ENCODE data around the gene EPC1. TPM values are rescaled to one million over a fixed set of nuclear protein-coding genes. Genes with fewer than 3 reads are reported as not detected.

EPC1 gene
- total RNA-seq, 1 donor from 2014 or later: 36.0 TPM

DNA sequence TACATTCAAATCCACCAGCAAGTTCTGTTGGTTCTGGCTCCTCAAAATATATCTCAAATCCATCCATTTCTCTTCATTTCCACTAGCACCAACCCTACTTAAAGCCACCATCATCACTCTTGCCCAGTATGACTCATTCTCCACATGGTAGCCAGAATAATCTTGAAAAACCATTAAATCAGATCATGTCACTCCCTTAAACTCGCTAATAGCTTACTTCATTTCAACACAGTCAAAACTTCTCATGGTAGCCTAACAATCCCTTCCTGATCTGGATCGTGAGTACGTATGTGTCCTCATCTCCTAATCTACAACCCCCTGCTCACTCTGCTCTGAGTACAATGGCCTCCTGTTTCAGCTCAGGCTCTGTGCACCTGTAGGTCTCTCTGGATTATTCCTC is 8.7 kb downstream of the EPC1 start:
- Histone ChIP-seq H3K27ac (no peak overlapping the region), H3K9me3 (no peaks in the 10 kb centered on the region), H3K36me3 (peaks cover 4% of the 10 kb centered on the region), H3K4me1 (peaks cover 74% of the 10 kb centered on the region), H3K4me3 (no peak overlapping the region), H3K27me3 (no peaks in the 10 kb centered on the region)
- DNase-seq (no peak), ATAC-seq (no peak)
- intact Hi-C loops (cut with DNase I): loop anchor here (10.0 kb wide), 1 partner anchor 73 kb away; no protein-coding TSS in a partner anchor
- TF ChIP-seq, protein P1, sequence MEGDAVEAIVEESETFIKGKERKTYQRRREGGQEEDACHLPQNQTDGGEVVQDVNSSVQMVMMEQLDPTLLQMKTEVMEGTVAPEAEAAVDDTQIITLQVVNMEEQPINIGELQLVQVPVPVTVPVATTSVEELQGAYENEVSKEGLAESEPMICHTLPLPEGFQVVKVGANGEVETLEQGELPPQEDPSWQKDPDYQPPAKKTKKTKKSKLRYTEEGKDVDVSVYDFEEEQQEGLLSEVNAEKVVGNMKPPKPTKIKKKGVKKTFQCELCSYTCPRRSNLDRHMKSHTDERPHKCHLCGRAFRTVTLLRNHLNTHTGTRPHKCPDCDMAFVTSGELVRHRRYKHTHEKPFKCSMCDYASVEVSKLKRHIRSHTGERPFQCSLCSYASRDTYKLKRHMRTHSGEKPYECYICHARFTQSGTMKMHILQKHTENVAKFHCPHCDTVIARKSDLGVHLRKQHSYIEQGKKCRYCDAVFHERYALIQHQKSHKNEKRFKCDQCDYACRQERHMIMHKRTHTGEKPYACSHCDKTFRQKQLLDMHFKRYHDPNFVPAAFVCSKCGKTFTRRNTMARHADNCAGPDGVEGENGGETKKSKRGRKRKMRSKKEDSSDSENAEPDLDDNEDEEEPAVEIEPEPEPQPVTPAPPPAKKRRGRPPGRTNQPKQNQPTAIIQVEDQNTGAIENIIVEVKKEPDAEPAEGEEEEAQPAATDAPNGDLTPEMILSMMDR (IDR thresholded peaks at IDR 0.05): no peak

DNA sequence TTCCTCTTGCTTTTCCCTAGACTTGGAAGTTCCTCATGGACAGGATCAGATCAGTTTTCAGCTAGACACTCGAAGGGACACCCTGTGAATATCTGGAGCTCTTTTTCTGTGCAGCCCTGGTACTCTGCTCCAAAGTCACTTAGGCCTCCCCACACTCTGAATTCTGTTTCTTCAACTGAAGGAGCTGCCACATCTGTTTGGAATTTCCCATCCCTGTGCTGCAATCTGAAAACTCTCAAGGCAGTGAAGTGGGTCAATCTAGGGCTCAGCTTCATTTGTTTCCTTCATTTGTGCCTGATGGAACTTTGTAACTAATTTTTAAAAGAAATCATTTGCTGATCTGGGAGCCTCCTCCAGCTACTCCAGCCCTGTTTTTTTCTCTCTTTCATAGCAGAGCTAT is 9.6 kb downstream of the EPC1 start:
- intact Hi-C loops (cut with DNase I): loop anchor here (10.0 kb wide), 1 partner anchor 73 kb away; no protein-coding TSS in a partner anchor
- Histone ChIP-seq H3K4me1 (peaks cover 83% of the 10 kb centered on the region), H3K4me3 (no peak overlapping the region), H3K9me3 (no peaks in the 10 kb centered on the region), H3K36me3 (peaks cover 4% of the 10 kb centered on the region), H3K27ac (no peak overlapping the region), H3K27me3 (no peaks in the 10 kb centered on the region)
- DNase-seq (no peak), ATAC-seq (peak; percentile 76)
- TF ChIP-seq, protein P1 (IDR thresholded peaks at IDR 0.05): no peak

DNA sequence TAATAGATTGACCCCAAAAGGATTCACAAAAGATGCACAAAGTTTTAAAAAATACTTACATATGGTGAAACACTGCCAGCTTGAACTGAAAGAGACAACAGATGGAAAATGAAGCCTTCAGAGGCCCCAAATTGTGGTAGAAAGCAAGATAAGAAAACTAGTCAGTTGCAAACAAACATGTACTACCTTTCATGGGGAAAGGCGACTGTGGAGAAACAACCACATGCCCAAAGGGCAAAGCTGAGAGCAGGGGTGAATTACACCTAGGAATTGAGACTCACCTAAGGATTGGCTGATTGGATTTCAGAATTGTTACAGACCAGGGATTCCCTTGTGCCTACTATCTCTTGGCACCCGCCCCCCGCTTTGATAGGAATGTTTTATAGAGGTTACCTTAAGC is 13.1 kb downstream of the EPC1 start:
- ATAC-seq (no peak), DNase-seq (no peak)
- Histone ChIP-seq H3K9me3 (no peaks in the 10 kb centered on the region), H3K27ac (no peak overlapping the region), H3K36me3 (peaks cover 4% of the 10 kb centered on the region), H3K27me3 (no peaks in the 10 kb centered on the region), H3K4me3 (no peak overlapping the region), H3K4me1 (peaks cover 82% of the 10 kb centered on the region)
- intact Hi-C loops (cut with DNase I): loop anchor here (10.0 kb wide), 1 partner anchor 69 kb away; no protein-coding TSS in a partner anchor
- TF ChIP-seq, protein P1 (IDR thresholded peaks at IDR 0.05): no peak

DNA sequence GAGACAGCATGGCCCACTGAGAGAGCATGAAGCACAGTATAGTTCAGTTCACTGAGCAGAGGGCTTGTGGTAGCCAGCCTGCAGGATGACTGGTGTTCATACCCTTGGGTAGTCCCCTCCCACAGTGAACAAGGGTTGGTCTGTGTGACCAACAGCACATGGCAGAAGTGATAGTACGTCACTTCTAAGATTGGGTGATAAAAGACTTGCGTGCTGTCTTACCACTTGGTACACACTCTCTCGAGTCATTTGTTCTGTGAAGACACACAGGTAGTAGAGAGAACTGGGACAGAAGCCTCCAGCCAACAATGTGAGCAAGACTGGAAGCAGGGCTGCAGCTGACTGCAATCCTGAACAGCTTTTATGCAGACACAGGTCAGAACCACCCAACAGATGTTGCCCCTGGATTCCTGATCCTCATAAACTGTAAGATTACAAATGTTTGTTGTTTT is 14.6 kb downstream of the EPC1 start:
- H3K27me3 ChIP-seq: no peaks in the 10 kb centered on the region
- ATAC-seq (peak; percentile 81), DNase-seq (no peak)
- H3K4me1 ChIP-seq: peaks cover 81% of the 10 kb centered on the region
- no peak overlapping the region for H3K4me3 ChIP-seq
- TF ChIP-seq, protein P1 (IDR thresholded peaks at IDR 0.05): no peak
- H3K9me3 ChIP-seq: no peaks in the 10 kb centered on the region
- peak overlapping the region; percentile 12 for H3K27ac ChIP-seq
- intact Hi-C loops (cut with DNase I): loop anchor here (10.0 kb wide), 1 partner anchor 68 kb away; no protein-coding TSS in a partner anchor
- peaks cover 4% of the 10 kb centered on the region for H3K36me3 ChIP-seq

DNA sequence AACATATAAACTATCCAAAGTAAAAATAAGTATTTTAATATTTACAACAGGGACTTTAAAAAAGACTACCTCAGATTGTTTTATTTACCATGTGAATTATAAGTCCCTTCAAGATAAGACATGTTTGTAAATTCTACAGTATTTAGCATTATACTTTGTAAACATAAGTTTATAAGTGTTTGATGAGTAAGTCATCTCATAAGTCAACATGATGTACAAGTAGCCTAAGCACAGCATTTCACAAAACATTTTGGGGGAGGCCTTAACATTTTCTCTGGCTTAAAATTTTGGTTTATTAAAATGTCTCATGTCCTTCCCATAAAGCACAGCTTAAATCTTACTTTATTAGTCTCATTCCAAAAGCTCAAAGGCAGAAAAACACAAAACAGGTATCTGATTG is 15.4 kb downstream of the EPC1 start:
- ATAC-seq (no peak), DNase-seq (no peak)
- Histone ChIP-seq H3K27me3 (no peaks in the 10 kb centered on the region), H3K4me3 (no peak overlapping the region), H3K27ac (no peak overlapping the region), H3K4me1 (peaks cover 80% of the 10 kb centered on the region), H3K9me3 (no peaks in the 10 kb centered on the region), H3K36me3 (peaks cover 4% of the 10 kb centered on the region)
- intact Hi-C loops (cut with DNase I): loop anchor here (10.0 kb wide), 1 partner anchor 67 kb away; no protein-coding TSS in a partner anchor
- TF ChIP-seq, protein P1 (IDR thresholded peaks at IDR 0.05): no peak

DNA sequence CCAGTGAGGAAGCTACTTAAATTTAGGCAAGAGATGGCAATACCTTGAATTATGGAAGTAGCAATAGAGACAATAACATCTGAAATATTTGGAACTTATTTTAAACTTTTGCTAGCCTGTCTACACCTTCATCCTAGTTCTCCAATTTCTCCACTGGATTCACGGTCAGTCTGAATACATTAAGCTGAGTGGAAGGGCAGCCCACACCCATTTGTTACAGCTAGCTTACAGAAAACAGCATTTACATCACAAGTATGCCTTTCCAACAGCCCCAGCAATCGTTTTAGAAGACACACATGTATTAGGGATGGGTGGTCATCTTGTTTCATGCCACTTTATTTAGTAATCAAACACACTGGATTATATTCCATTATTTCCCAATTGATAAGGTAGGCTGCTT is 16.7 kb downstream of the EPC1 start:
- Histone ChIP-seq H3K27me3 (no peaks in the 10 kb centered on the region), H3K36me3 (peaks cover 4% of the 10 kb centered on the region), H3K27ac (no peak overlapping the region), H3K4me3 (no peak overlapping the region), H3K9me3 (no peaks in the 10 kb centered on the region), H3K4me1 (peaks cover 76% of the 10 kb centered on the region)
- ATAC-seq: no peak
- intact Hi-C loops (cut with DNase I): loop anchor here (10.0 kb wide), 1 partner anchor 65 kb away; no protein-coding TSS in a partner anchor
- TF ChIP-seq, protein P1 (IDR thresholded peaks at IDR 0.05): no peak
- no peak for DNase-seq

Data from upper lobe of right lung (tissue), 1 donor.